Lung (tissue), 12 donors: ENCODE measurements around the gene HNRNPAB. TPM values are rescaled to one million over a fixed set of nuclear protein-coding genes. Genes with fewer than 3 reads are reported as not detected.

Experiments used
- ATAC-seq: fragments of 200-7000 bp; cut with Tn5 transposase; one replicate; pipeline ENCODE4 v1.9.1; 2020; ENCODE audit warnings: moderate number of reproducible peaks; ENCODE audit not compliant: insufficient read depth, low FRiP score
- DNase-seq, 3 donors: peaks; one replicate each; pipeline ENCODE4 v3.0.0-alpha.2; 2013 to 2017
- H3K27ac ChIP-seq, 2 donors: one replicate each; pipeline ENCODE4 v1.5.1; 2013; ENCODE audit warnings: mild to moderate bottlenecking in 2 of 2, moderate library complexity in 2 of 2, control low read depth in 1 of 2, inconsistent platforms in 1 of 2, low read depth in 1 of 2, low read length in 1 of 2
- H3K27me3 ChIP-seq, 3 donors: one replicate each; pipeline ENCODE4 v1.5.1; 2013; ENCODE audit warnings: low read length in 2 of 3; ENCODE audit not compliant: control insufficient read depth in 3 of 3, insufficient read depth in 3 of 3
- H3K36me3 ChIP-seq, 4 donors: one replicate each; pipeline ENCODE4 v1.5.1; 2013; ENCODE audit warnings: low read length in 4 of 4, mild to moderate bottlenecking in 1 of 4, moderate library complexity in 1 of 4; ENCODE audit not compliant: control insufficient read depth in 4 of 4, insufficient read depth in 4 of 4
- H3K4me1 ChIP-seq, 5 donors: one replicate each; pipeline ENCODE4 v1.5.1; 2013; ENCODE audit warnings: low read length in 5 of 5, mild to moderate bottlenecking in 2 of 5, moderate library complexity in 1 of 5; ENCODE audit not compliant: control insufficient read depth in 5 of 5, insufficient read depth in 5 of 5
- H3K4me3 ChIP-seq: one replicate; pipeline ENCODE4 v1.5.1; 2013; ENCODE audit warnings: mild to moderate bottlenecking, control low read depth, moderate library complexity
- H3K9ac ChIP-seq, 2 donors: one replicate each; pipeline ENCODE4 v1.5.1; 2013; ENCODE audit warnings: low read length in 2 of 2, control low read depth in 1 of 2; ENCODE audit not compliant: insufficient read depth in 1 of 2
- H3K9me3 ChIP-seq, 4 donors: one replicate each; pipeline ENCODE4 v1.5.1; 2013; ENCODE audit warnings: low read length in 3 of 4, mild to moderate bottlenecking in 1 of 4, moderate library complexity in 1 of 4; ENCODE audit not compliant: control insufficient read depth in 4 of 4, insufficient read depth in 3 of 4
- CTCF ChIP-seq: IDR thresholded peaks from 2 replicates; pipeline ENCODE4 v1.5.1; 2012; ENCODE audit warnings: mild to moderate bottlenecking; ENCODE audit errors: control extremely low read depth, extremely low read depth
- WGBS, 2 donors: extraction: QIAGEN DNeasy Blood & Tissue Kit; methylation state at CpG; one replicate each; pipeline ENCODE4 v1.1.7; 2013; 5-methylcytosine and 5-hydroxymethylcytosine counted together
- polyA plus RNA-seq, 2 donors: library from polyadenylated mRNA; stranded (reverse); fragments of 200-250 nt; gene quantifications; one replicate each; pipeline ENCODE4 v1.2.1, GENCODE V29; 2013
- total RNA-seq, 2 donors: library from RNA; depleted of rRNA in 1 of 2; stranded (reverse); fragments of >200 nt in 1 of 2; gene quantifications; one replicate each; pipeline ENCODE4 v1.2.1, GENCODE V29; 2014 to 2021
- donor health status: control.
- donor health status: control.
- donor health status: Bipolar disorder and iron deficiency.
- donor health status: healthy.
- donor health status: DM: yes; HTN: yes; CAD: no.

HNRNPAB gene
- total and polyA plus RNA-seq, 4 donors = 35.9 to 168 (median 131) TPM

- peak; percentile 78 to 83 (median 81) for DNase-seq
- no peak overlapping the region for H3K4me3 ChIP-seq
- H3K27me3 ChIP-seq = no peaks in the 10 kb centered on the region
- no peak overlapping the region for H3K9ac ChIP-seq
- no peak overlapping the region for H3K27ac ChIP-seq
- H3K4me1 ChIP-seq = peaks cover 0 to 42% (median 20%) of the 10 kb centered on the region in 5 donors
- H3K36me3 ChIP-seq = peaks cover under 1 to 14% (median 6%) of the 10 kb centered on the region in 4 donors
- H3K9me3 ChIP-seq = no peaks in the 10 kb centered on the region
- TF ChIP-seq CTCF = peak; percentile 36
- whole genome bisulfite sequencing, 2 donors = 23 to 26% methylated on average over 12 of the region's 12 CpGs
- ATAC-seq = no peak
Measured at GRCh38 chr5:178234750-178235587, 30.6 kb downstream of the HNRNPAB start.

GRCh38 chr5:178235588-178235974, 31.2 kb downstream of the HNRNPAB start:
- no peaks in the 10 kb centered on the region for H3K9me3 ChIP-seq
- H3K27me3 ChIP-seq = no peaks in the 10 kb centered on the region
- H3K36me3 ChIP-seq = peaks cover 0 to 8% (median 5%) of the 10 kb centered on the region in 4 donors
- H3K4me1 ChIP-seq = peaks cover 0 to 42% (median 18%) of the 10 kb centered on the region in 5 donors
- DNase-seq (no peak), ATAC-seq (no peak)
- peak overlapping the region in 1 of 2 donors; percentile 11 for H3K27ac ChIP-seq
- no peak overlapping the region for H3K4me3 ChIP-seq
- no peak overlapping the region for H3K9ac ChIP-seq
- TF ChIP-seq CTCF = no peak
- 68 to 75% methylated on average over 3 of the region's 3 CpGs for WGBS, 2 donors

- Histone ChIP-seq H3K9me3 (no peaks in the 10 kb centered on the region), H3K4me1 (peaks cover 0 to 38% (median 13%) of the 10 kb centered on the region in 5 donors), H3K4me3 (no peak overlapping the region), H3K9ac (no peak overlapping the region), H3K36me3 (peaks cover 0 to 2% (median 2%) of the 10 kb centered on the region in 4 donors), H3K27me3 (no peaks in the 10 kb centered on the region), H3K27ac (peak overlapping the region; percentile 9 to 14)
- DNase-seq (no peak), ATAC-seq (no peak)
- no peak for TF ChIP-seq CTCF
- 90 to 91% methylated on average over 9 of the region's 9 CpGs for WGBS, 2 donors
Measured at GRCh38 chr5:178236126-178236525, 31.8 kb downstream of the HNRNPAB start.
